ENCODE measurements around the gene TIMM44.

GRCh38 chr19:7918615-7919421 lies 24.6 kb downstream of the TIMM44 start:
- TF ChIP-seq, protein P1, sequence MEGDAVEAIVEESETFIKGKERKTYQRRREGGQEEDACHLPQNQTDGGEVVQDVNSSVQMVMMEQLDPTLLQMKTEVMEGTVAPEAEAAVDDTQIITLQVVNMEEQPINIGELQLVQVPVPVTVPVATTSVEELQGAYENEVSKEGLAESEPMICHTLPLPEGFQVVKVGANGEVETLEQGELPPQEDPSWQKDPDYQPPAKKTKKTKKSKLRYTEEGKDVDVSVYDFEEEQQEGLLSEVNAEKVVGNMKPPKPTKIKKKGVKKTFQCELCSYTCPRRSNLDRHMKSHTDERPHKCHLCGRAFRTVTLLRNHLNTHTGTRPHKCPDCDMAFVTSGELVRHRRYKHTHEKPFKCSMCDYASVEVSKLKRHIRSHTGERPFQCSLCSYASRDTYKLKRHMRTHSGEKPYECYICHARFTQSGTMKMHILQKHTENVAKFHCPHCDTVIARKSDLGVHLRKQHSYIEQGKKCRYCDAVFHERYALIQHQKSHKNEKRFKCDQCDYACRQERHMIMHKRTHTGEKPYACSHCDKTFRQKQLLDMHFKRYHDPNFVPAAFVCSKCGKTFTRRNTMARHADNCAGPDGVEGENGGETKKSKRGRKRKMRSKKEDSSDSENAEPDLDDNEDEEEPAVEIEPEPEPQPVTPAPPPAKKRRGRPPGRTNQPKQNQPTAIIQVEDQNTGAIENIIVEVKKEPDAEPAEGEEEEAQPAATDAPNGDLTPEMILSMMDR (IDR thresholded peaks at IDR 0.05), result no peak
- TF ChIP-seq POLR2A (IDR thresholded peaks at IDR 0.05), result no peak

Measured in testis (tissue), 2 donors.